ENCODE results near the gene HIRIP3. TPM values are rescaled to one million over a fixed set of nuclear protein-coding genes. Genes with fewer than 3 reads are reported as not detected.
"Not testable (repeated sequence)": the region's sequence is repeated elsewhere in the genome, so short reads cannot be mapped to it uniquely, and the experiment has no call there.

The HIRIP3 gene
- total RNA-seq, 1 experiment from 2014 or later, result 9.6 TPM

- no peaks in the 10 kb centered on the region for H3K9me3 ChIP-seq (ENCODE audit: low read length)
- no peak for DNase-seq
- no peak within 1 kb of the TSS for H2AFZ ChIP-seq (ENCODE audit: low read length)
- H3K4me1 ChIP-seq (ENCODE audit: low read length), result peaks cover 5% of the 10 kb centered on the region
- H3K9me2 ChIP-seq (replicated peaks; ENCODE audit: insufficient read depth, low read length), result no peaks in the 10 kb centered on the region
- no peak within 1 kb of the TSS for H3K27ac ChIP-seq (ENCODE audit: low read length)
- H3K27me3 ChIP-seq (ENCODE audit: low read length), result no peaks in the 10 kb centered on the region
- no peak within 1 kb of the TSS for H3K4me2 ChIP-seq (ENCODE audit: low read depth, low read length, poor library complexity, severe bottlenecking)
- H3K9ac ChIP-seq (ENCODE audit: low read length), result no peak within 1 kb of the TSS
- H4K20me1 ChIP-seq (ENCODE audit: insufficient read depth, low read depth, low read length), result no peaks in the 10 kb centered on the region
- H3K79me2 ChIP-seq (ENCODE audit: low read length), result no peaks in the 10 kb centered on the region
- no peak within 1 kb of the TSS for H3K4me3 ChIP-seq (ENCODE audit: low read length)
- H3K36me3 ChIP-seq (ENCODE audit: insufficient read depth, low read length), result no peaks in the 10 kb centered on the region
Observed at GRCh38 chr16:30022887-30023286, 27.5 kb upstream of the HIRIP3 start, which contains the start of gene C16orf92. TSS of gene C16orf92 (plus strand) at chr16:30023198. CDS start at chr16:30023341, 143 bp downstream.

- H4K20me1 ChIP-seq (ENCODE audit: insufficient read depth, low read depth, low read length), result no peaks in the 10 kb centered on the region
- no peak overlapping the region for H3K4me2 ChIP-seq (ENCODE audit: low read depth, low read length, poor library complexity, severe bottlenecking)
- no peaks in the 10 kb centered on the region for H3K9me2 ChIP-seq (replicated peaks; ENCODE audit: insufficient read depth, low read length)
- no peak overlapping the region for H3K4me3 ChIP-seq (ENCODE audit: low read length)
- no peaks in the 10 kb centered on the region for H3K9me3 ChIP-seq (ENCODE audit: low read length)
- H3K27me3 ChIP-seq (ENCODE audit: low read length), result no peaks in the 10 kb centered on the region
- no peak overlapping the region for H3K27ac ChIP-seq (ENCODE audit: low read length)
- H3K79me2 ChIP-seq (ENCODE audit: low read length), result no peaks in the 10 kb centered on the region
- H3K4me1 ChIP-seq (ENCODE audit: low read length), result peaks cover 5% of the 10 kb centered on the region
- H3K9ac ChIP-seq (ENCODE audit: low read length), result no peak overlapping the region
- no peak overlapping the region for H2AFZ ChIP-seq (ENCODE audit: low read length)
- no peaks in the 10 kb centered on the region for H3K36me3 ChIP-seq (ENCODE audit: insufficient read depth, low read length)
- DNase-seq, result no peak
Observed at GRCh38 chr16:30018731-30019158, 23.3 kb upstream of the HIRIP3 start.

- not testable (repeated sequence) for H4K20me1 ChIP-seq (ENCODE audit: insufficient read depth, low read depth, low read length); H3K4me1 ChIP-seq (ENCODE audit: low read length); H3K36me3 ChIP-seq (ENCODE audit: insufficient read depth, low read length); H3K79me2 ChIP-seq (ENCODE audit: low read length); H3K9me2 ChIP-seq (replicated peaks; ENCODE audit: insufficient read depth, low read length); H3K27me3 ChIP-seq (ENCODE audit: low read length); H3K27ac ChIP-seq (ENCODE audit: low read length); H3K4me2 ChIP-seq (ENCODE audit: low read depth, low read length, poor library complexity, severe bottlenecking); H3K9me3 ChIP-seq (ENCODE audit: low read length); H3K4me3 ChIP-seq (ENCODE audit: low read length); DNase-seq; H3K9ac ChIP-seq (ENCODE audit: low read length); H2AFZ ChIP-seq (ENCODE audit: low read length)
Observed at GRCh38 chr16:30017937-30018336, 22.5 kb upstream of the HIRIP3 start.

GRCh38 chr16:30017277-30017656 lies 21.9 kb upstream of the HIRIP3 start:
- Histone ChIP-seq H4K20me1 (ENCODE audit: insufficient read depth, low read depth, low read length) (no peaks in the 10 kb centered on the region), H3K4me3 (ENCODE audit: low read length) (no peak overlapping the region), H3K27ac (ENCODE audit: low read length) (no peak overlapping the region), H3K9ac (ENCODE audit: low read length) (no peak overlapping the region), H3K36me3 (ENCODE audit: insufficient read depth, low read length) (no peaks in the 10 kb centered on the region), H2AFZ (ENCODE audit: low read length) (no peak overlapping the region), H3K79me2 (ENCODE audit: low read length) (no peaks in the 10 kb centered on the region), H3K9me3 (ENCODE audit: low read length) (no peaks in the 10 kb centered on the region), H3K9me2 (replicated peaks; ENCODE audit: insufficient read depth, low read length) (no peaks in the 10 kb centered on the region), H3K4me1 (ENCODE audit: low read length) (peaks cover 5% of the 10 kb centered on the region), H3K27me3 (ENCODE audit: low read length) (no peaks in the 10 kb centered on the region), H3K4me2 (ENCODE audit: low read depth, low read length, poor library complexity, severe bottlenecking) (no peak overlapping the region)
- DNase-seq, result no peak

- no peak overlapping the region for H3K4me2 ChIP-seq (ENCODE audit: low read depth, low read length, poor library complexity, severe bottlenecking)
- no peak overlapping the region for H3K27ac ChIP-seq (ENCODE audit: low read length)
- H3K4me3 ChIP-seq (ENCODE audit: low read length), result no peak overlapping the region
- H3K9me3 ChIP-seq (ENCODE audit: low read length), result no peaks in the 10 kb centered on the region
- no peaks in the 10 kb centered on the region for H3K9me2 ChIP-seq (replicated peaks; ENCODE audit: insufficient read depth, low read length)
- no peak overlapping the region for H3K9ac ChIP-seq (ENCODE audit: low read length)
- no peaks in the 10 kb centered on the region for H4K20me1 ChIP-seq (ENCODE audit: insufficient read depth, low read depth, low read length)
- no peak for DNase-seq
- no peaks in the 10 kb centered on the region for H3K79me2 ChIP-seq (ENCODE audit: low read length)
- H3K4me1 ChIP-seq (ENCODE audit: low read length), result peaks cover 5% of the 10 kb centered on the region
- H2AFZ ChIP-seq (ENCODE audit: low read length), result no peak overlapping the region
- no peaks in the 10 kb centered on the region for H3K27me3 ChIP-seq (ENCODE audit: low read length)
- H3K36me3 ChIP-seq (ENCODE audit: insufficient read depth, low read length), result no peaks in the 10 kb centered on the region
Observed at GRCh38 chr16:30016555-30017276, 21.3 kb upstream of the HIRIP3 start.

- not testable (repeated sequence) for DNase-seq; H3K27me3 ChIP-seq (ENCODE audit: low read length); H3K4me3 ChIP-seq (ENCODE audit: low read length); H3K9me2 ChIP-seq (replicated peaks; ENCODE audit: insufficient read depth, low read length); H2AFZ ChIP-seq (ENCODE audit: low read length); H3K9ac ChIP-seq (ENCODE audit: low read length); H3K27ac ChIP-seq (ENCODE audit: low read length); H3K36me3 ChIP-seq (ENCODE audit: insufficient read depth, low read length); H3K79me2 ChIP-seq (ENCODE audit: low read length); H3K4me2 ChIP-seq (ENCODE audit: low read depth, low read length, poor library complexity, severe bottlenecking); H4K20me1 ChIP-seq (ENCODE audit: insufficient read depth, low read depth, low read length); H3K9me3 ChIP-seq (ENCODE audit: low read length); H3K4me1 ChIP-seq (ENCODE audit: low read length)
Observed at GRCh38 chr16:30015450-30015849, 20.0 kb upstream of the HIRIP3 start.

GRCh38 chr16:30012598-30012997 lies 17.2 kb upstream of the HIRIP3 start:
- not testable (repeated sequence) for H3K79me2 ChIP-seq (ENCODE audit: low read length); H2AFZ ChIP-seq (ENCODE audit: low read length); H3K27me3 ChIP-seq (ENCODE audit: low read length); H3K4me2 ChIP-seq (ENCODE audit: low read depth, low read length, poor library complexity, severe bottlenecking); H3K4me1 ChIP-seq (ENCODE audit: low read length); DNase-seq; H3K9me2 ChIP-seq (replicated peaks; ENCODE audit: insufficient read depth, low read length); H3K9me3 ChIP-seq (ENCODE audit: low read length); H3K36me3 ChIP-seq (ENCODE audit: insufficient read depth, low read length); H4K20me1 ChIP-seq (ENCODE audit: insufficient read depth, low read depth, low read length); H3K27ac ChIP-seq (ENCODE audit: low read length); H3K4me3 ChIP-seq (ENCODE audit: low read length); H3K9ac ChIP-seq (ENCODE audit: low read length)

- H3K4me3 ChIP-seq (ENCODE audit: low read length), result no peak overlapping the region; the same call in 1 of the 2 replicates
- H3K9me2 ChIP-seq (replicated peaks; ENCODE audit: insufficient read depth, low read length), result no peaks in the 10 kb centered on the region
- H3K27me3 ChIP-seq (ENCODE audit: low read length), result no peaks in the 10 kb centered on the region
- 0 out of 2 replicates have a peak overlapping the region, but pooled peaks have one; percentile 30 for H3K9ac ChIP-seq (ENCODE audit: low read length)
- H4K20me1 ChIP-seq (ENCODE audit: insufficient read depth, low read depth, low read length), result no peaks in the 10 kb centered on the region
- H3K4me1 ChIP-seq (ENCODE audit: low read length), result peaks cover 6% of the 10 kb centered on the region
- no peaks in the 10 kb centered on the region for H3K36me3 ChIP-seq (ENCODE audit: insufficient read depth, low read length)
- H3K4me2 ChIP-seq (ENCODE audit: low read depth, low read length, poor library complexity, severe bottlenecking), result no peak overlapping the region
- H3K79me2 ChIP-seq (ENCODE audit: low read length), result no peaks in the 10 kb centered on the region
- no peak overlapping the region for H3K27ac ChIP-seq (ENCODE audit: low read length)
- DNase-seq, result no peak
- no peaks in the 10 kb centered on the region for H3K9me3 ChIP-seq (ENCODE audit: low read length)
- no peak overlapping the region for H2AFZ ChIP-seq (ENCODE audit: low read length)
Observed at GRCh38 chr16:30011714-30012504, 16.5 kb upstream of the HIRIP3 start.
